AG04450 (cell line): ENCODE results near the gene EMP2. TPM values are rescaled to one million over a fixed set of nuclear protein-coding genes. Genes with fewer than 3 reads are reported as not detected.

Source experiments
- CTCF ChIA-PET: fragments of 300-600, 350-600 bp; formaldehyde crosslinking; extraction: SDS; loops from one replicate; lab custom pipeline; 2022; ENCODE audit warnings: antibody characterized with exemption, inconsistent platforms; lab: Charles Lee
- POLR2A ChIA-PET: fragments of 350-600 bp; formaldehyde crosslinking; extraction: SDS; loops from one replicate; lab custom pipeline; 2021; ENCODE audit warnings: antibody characterized with exemption, inconsistent platforms; lab: Yijun Ruan, JAX
- DNase-seq: peaks from one replicate; pipeline ENCODE4 v3.0.0-alpha.2; 2011; ENCODE audit warnings: low read depth, low spot score
- H3K27ac ChIP-seq: one replicate; pipeline ENCODE4 v1.5.1; 2012; ENCODE audit warnings: low read depth, low read length, control low read depth
- H3K27me3 ChIP-seq: one replicate; pipeline ENCODE4 v1.6.0; 2012; ENCODE audit warnings: low read length; ENCODE audit not compliant: control insufficient read depth, insufficient read depth
- H3K4me3 ChIP-seq: 2 replicates; pipeline ENCODE4 v1.5.1; 2011; ENCODE audit warnings: mild to moderate bottlenecking, low read depth, low read length, control low read depth
- H3K9me3 ChIP-seq: 2 replicates; pipeline ENCODE4 v1.5.1; 2012; ENCODE audit warnings: low read length; ENCODE audit not compliant: control insufficient read depth, insufficient read depth
- polyA plus RNA-seq: library from polyadenylated mRNA; depleted of rRNA; stranded (reverse); fragments of >200 nt; gene quantifications from 2 replicates; pipeline ENCODE4 v1.2.3, GENCODE V29; 2011
- TF ChIP-seq, protein P1 (sequence below): IDR thresholded peaks from 2 replicates; pipeline ENCODE4 v1.5.1; 2011; ENCODE audit warnings: low read depth, low read length, control low read depth, inconsistent platforms

Gene EMP2
- polyA plus RNA-seq, 1 experiment, result 15.2 TPM

DNA sequence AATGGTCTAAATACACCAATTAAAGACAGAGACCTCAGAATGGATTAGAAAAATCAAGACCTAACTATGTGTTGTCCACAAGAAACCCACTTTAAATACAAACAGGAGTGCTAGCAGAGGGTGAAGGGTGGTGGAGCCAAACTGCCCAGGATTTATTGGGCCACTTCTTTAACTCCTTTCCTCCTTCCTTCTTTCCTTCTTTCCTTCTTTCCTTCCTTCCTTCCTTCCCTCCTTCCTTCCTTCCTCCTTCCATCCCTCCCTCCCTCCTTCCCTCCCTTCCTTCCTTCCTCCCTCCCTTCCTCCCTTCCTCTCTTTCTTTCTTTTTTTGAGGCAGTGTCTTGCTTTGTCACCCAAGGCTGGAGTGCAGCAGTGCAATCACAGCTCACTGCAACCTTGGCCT, 34.3 kb upstream of the EMP2 start:
- Histone ChIP-seq H3K4me3 (no peak overlapping the region), H3K27ac (no peak overlapping the region), H3K9me3 (no peaks in the 10 kb centered on the region; the same call in 1 of the 2 replicates), H3K27me3 (peaks cover 2% of the 10 kb centered on the region)
- ChIA-PET CTCF (no interaction called here), POLR2A (no interaction called here)
- no peak for DNase-seq
- TF ChIP-seq, protein P1, sequence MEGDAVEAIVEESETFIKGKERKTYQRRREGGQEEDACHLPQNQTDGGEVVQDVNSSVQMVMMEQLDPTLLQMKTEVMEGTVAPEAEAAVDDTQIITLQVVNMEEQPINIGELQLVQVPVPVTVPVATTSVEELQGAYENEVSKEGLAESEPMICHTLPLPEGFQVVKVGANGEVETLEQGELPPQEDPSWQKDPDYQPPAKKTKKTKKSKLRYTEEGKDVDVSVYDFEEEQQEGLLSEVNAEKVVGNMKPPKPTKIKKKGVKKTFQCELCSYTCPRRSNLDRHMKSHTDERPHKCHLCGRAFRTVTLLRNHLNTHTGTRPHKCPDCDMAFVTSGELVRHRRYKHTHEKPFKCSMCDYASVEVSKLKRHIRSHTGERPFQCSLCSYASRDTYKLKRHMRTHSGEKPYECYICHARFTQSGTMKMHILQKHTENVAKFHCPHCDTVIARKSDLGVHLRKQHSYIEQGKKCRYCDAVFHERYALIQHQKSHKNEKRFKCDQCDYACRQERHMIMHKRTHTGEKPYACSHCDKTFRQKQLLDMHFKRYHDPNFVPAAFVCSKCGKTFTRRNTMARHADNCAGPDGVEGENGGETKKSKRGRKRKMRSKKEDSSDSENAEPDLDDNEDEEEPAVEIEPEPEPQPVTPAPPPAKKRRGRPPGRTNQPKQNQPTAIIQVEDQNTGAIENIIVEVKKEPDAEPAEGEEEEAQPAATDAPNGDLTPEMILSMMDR, result no peak

DNA sequence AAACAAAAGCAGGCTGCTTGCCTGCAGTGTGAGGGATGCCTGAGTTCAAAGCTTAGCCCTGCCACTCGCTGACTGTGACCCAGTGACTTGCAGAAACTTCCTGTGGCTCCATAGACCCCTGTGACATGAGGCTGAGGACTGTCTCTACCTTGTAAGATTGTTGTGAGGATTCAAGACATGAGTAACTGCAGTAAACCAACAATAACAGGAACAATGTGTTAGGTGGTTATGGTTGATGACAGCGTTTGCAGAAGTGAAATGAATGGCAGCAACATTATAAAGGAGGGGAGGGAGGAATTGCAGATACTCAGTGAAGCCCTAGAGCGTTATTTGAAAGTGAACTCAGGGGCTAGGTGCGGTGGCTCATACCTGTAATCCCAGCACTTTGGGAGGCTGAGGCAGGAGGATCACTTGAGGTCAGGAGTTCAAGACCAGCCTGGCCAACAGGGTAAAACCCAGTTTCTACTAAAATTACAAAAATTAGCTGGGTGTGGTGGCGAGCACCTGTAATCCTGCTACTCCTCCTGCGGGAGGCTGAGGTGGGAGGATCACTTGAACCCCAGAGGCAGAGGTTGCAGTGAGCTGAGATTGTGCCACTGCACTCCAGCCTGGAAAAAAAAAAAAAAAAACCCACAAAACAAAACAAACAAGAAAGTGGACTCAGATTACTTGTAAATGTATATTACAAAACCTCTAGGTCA, 33.5 kb upstream of the EMP2 start:
- Histone ChIP-seq H3K27me3 (peaks cover 2% of the 10 kb centered on the region), H3K9me3 (no peaks in the 10 kb centered on the region; the same call in 1 of the 2 replicates), H3K27ac (no peak overlapping the region), H3K4me3 (no peak overlapping the region)
- TF ChIP-seq, protein P1, result no peak
- CTCF ChIA-PET, result interaction anchor here (0.6 kb wide), 1 partner anchor 343 kb away, joined by 3 read pairs; no protein-coding TSS in a partner anchor
- POLR2A ChIA-PET, result interaction anchor here (0.6 kb wide), 1 partner anchor 140 kb away, joined by 7 read pairs; no protein-coding TSS in a partner anchor
- DNase-seq, result no peak

DNA sequence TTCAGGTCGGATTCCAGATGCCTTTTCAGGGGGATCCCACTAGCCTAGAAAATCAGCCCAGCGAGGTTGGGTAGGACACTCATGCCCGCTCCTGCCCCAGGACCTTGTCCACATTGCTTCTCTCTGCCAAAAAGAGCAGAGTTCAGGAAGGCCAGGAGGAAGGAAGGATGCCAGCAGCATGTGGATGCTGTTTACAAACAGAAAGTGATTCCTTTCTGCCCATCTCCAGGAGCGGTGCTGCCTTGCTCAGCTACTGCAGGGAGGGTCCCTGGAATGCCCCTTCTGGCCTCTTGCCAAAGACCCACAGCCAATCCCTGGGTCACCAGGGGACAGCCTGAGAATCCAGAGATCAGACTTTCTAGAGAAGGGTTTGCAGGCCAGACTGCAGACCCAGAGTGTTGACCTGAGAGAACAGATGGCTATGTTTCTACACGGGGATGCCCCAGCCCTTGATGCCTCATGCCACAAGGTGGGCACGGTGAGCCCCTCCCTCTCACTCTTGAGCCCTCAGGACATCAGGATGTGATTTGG, 32.3 kb upstream of the EMP2 start:
- H3K4me3 ChIP-seq, result no peak overlapping the region
- CTCF ChIA-PET, result no interaction called here
- TF ChIP-seq, protein P1, result no peak

DNA sequence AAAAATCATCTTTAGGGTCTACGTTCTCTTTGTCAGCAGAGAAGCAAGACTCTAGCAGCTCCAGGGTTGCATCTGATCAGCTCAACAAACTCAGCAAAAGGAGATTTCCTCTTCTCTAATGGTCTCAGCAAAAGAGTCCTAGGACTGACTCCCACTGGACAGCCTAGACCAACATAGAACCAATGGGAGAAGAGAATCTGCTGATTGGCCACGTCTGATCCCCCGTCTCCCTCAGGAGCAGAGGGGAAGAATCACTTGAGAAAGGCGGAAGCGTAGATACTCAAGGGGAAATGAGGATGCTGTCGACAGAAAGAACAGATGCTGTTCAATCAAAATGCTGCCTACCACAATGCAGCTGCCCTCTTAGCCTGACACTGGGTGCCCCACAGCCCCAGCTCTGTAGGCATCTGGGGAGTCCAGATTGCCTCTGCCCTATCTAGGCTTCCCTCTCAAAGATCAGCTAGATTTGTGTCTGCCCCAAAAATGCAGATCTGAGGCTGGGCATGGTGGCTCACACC, 31.5 kb upstream of the EMP2 start:
- H3K4me3 ChIP-seq, result no peak overlapping the region
- no peak overlapping the region for H3K27ac ChIP-seq
- POLR2A ChIA-PET, result no interaction called here
- TF ChIP-seq, protein P1, result no peak
- peaks cover 2% of the 10 kb centered on the region for H3K27me3 ChIP-seq
- H3K9me3 ChIP-seq, result no peaks in the 10 kb centered on the region; the same call in 1 of the 2 replicates
- CTCF ChIA-PET, result no interaction called here
- DNase-seq, result no peak

More for the DNA sequence above, 32.3 kb upstream of the EMP2 start:
- no peak for DNase-seq
- Histone ChIP-seq H3K9me3 (no peaks in the 10 kb centered on the region; the same call in 1 of the 2 replicates), H3K27ac (no peak overlapping the region), H3K27me3 (peaks cover 2% of the 10 kb centered on the region)
- POLR2A ChIA-PET, result no interaction called here
